Measurements from ENCODE around the gene FGF2. TPM values are rescaled to one million over a fixed set of nuclear protein-coding genes. Genes with fewer than 3 reads are reported as not detected.

The FGF2 gene
- total RNA-seq, 1 donor from 2014 or later: 6.5 TPM

GRCh38 chr4:122894827-122895226 lies 68.2 kb downstream of the FGF2 start:
- no peaks in the 10 kb centered on the region for H3K9me3 Mint-ChIP-seq
- no peak overlapping the region for H3K4me3 Mint-ChIP-seq
- no peaks in the 10 kb centered on the region for H3K27me3 Mint-ChIP-seq
- DNase-seq (ENCODE audit: extremely low spot score, unreplicated experiment): no peak
- no peak for TF ChIP-seq CTCF (conservative IDR thresholded peaks at IDR 0.05)
- no peak overlapping the region for H3K27ac Mint-ChIP-seq
- no peaks in the 10 kb centered on the region for H3K4me1 Mint-ChIP-seq (ENCODE audit: unreplicated experiment)
- peaks cover 6% of the 10 kb centered on the region for H3K36me3 Mint-ChIP-seq

- Mint-ChIP-seq H3K27ac (no peak overlapping the region), H3K9me3 (no peaks in the 10 kb centered on the region), H3K36me3 (peaks cover 8% of the 10 kb centered on the region), H3K4me3 (no peak overlapping the region), H3K27me3 (no peaks in the 10 kb centered on the region), H3K4me1 (ENCODE audit: unreplicated experiment) (no peaks in the 10 kb centered on the region)
- TF ChIP-seq CTCF (conservative IDR thresholded peaks at IDR 0.05): no peak
- DNase-seq (ENCODE audit: extremely low spot score, unreplicated experiment): no peak
Measured at GRCh38 chr4:122895336-122895995, 68.8 kb downstream of the FGF2 start.

- H3K4me1 Mint-ChIP-seq (ENCODE audit: unreplicated experiment): no peaks in the 10 kb centered on the region
Measured at GRCh38 chr4:122896270-122896669, 69.6 kb downstream of the FGF2 start.

GRCh38 chr4:122898370-122899150 lies 71.9 kb downstream of the FGF2 start:
- no peaks in the 10 kb centered on the region for H3K9me3 Mint-ChIP-seq
- no peak for TF ChIP-seq CTCF (conservative IDR thresholded peaks at IDR 0.05)
- H3K4me1 Mint-ChIP-seq (ENCODE audit: unreplicated experiment): no peaks in the 10 kb centered on the region
- H3K4me3 Mint-ChIP-seq: no peak overlapping the region
- no peak overlapping the region for H3K27ac Mint-ChIP-seq
- DNase-seq (ENCODE audit: extremely low spot score, unreplicated experiment): no peak
- peaks cover 11% of the 10 kb centered on the region for H3K36me3 Mint-ChIP-seq
- H3K27me3 Mint-ChIP-seq: no peaks in the 10 kb centered on the region

More at GRCh38 chr4:122896270-122896669, 69.6 kb downstream of the FGF2 start:
- H3K27me3 Mint-ChIP-seq: no peaks in the 10 kb centered on the region
- H3K9me3 Mint-ChIP-seq: no peaks in the 10 kb centered on the region
- no peak for DNase-seq (ENCODE audit: extremely low spot score, unreplicated experiment)
- no peak for TF ChIP-seq CTCF (conservative IDR thresholded peaks at IDR 0.05)
- no peak overlapping the region for H3K4me3 Mint-ChIP-seq
- peaks cover 11% of the 10 kb centered on the region for H3K36me3 Mint-ChIP-seq
- no peak overlapping the region for H3K27ac Mint-ChIP-seq

- Mint-ChIP-seq H3K27ac (no peak overlapping the region), H3K4me3 (no peak overlapping the region), H3K9me3 (no peaks in the 10 kb centered on the region), H3K27me3 (no peaks in the 10 kb centered on the region), H3K36me3 (peaks cover 10% of the 10 kb centered on the region), H3K4me1 (ENCODE audit: unreplicated experiment) (no peaks in the 10 kb centered on the region)
- no peak for TF ChIP-seq CTCF (conservative IDR thresholded peaks at IDR 0.05)
- no peak for DNase-seq (ENCODE audit: extremely low spot score, unreplicated experiment)
Measured at GRCh38 chr4:122899682-122900081, 73.1 kb downstream of the FGF2 start.

Measured in type B pancreatic cell (in vitro differentiated cells).